H9 (cell line): ENCODE data around the gene OVCH2. TPM values are rescaled to one million over a fixed set of nuclear protein-coding genes. Genes with fewer than 3 reads are reported as not detected.

Source experiments
- DNase-seq: peaks from one replicate; pipeline ENCODE4 v3.0.0-alpha.2; 2017
- H2AFZ ChIP-seq: one replicate; pipeline ENCODE4 v1.6.1; 2013; ENCODE audit warnings: mild to moderate bottlenecking, low read length, control low read depth, moderate library complexity
- H2AK5ac ChIP-seq: 2 replicates; pipeline ENCODE4 v1.6.1; 2013; ENCODE audit warnings: low read length, control low read depth, mixed read lengths; ENCODE audit not compliant: insufficient read length
- H2BK120ac ChIP-seq: one replicate; pipeline ENCODE4 v1.6.1; 2013; ENCODE audit warnings: low read depth, mild to moderate bottlenecking, low read length, control low read depth, inconsistent platforms; ENCODE audit not compliant: poor library complexity, severe bottlenecking
- H2BK12ac ChIP-seq: 2 replicates; pipeline ENCODE4 v1.6.1; 2013; ENCODE audit warnings: low read length, control low read depth, mixed read lengths, low read depth; ENCODE audit not compliant: insufficient read length
- H2BK15ac ChIP-seq: 2 replicates; pipeline ENCODE4 v1.6.1; 2013; ENCODE audit warnings: low read depth, low read length, control low read depth
- H2BK20ac ChIP-seq: one replicate; pipeline ENCODE4 v1.6.1; 2013; ENCODE audit warnings: low read depth, mild to moderate bottlenecking, low read length, control low read depth, inconsistent platforms; ENCODE audit not compliant: poor library complexity, severe bottlenecking
- H2BK5ac ChIP-seq: 2 replicates; pipeline ENCODE4 v1.6.1; 2013; ENCODE audit warnings: low read length, control low read depth, mixed read lengths; ENCODE audit not compliant: insufficient read length
- H3K14ac ChIP-seq: 2 replicates; pipeline ENCODE4 v1.6.1; 2013; ENCODE audit warnings: low read length, control low read depth; ENCODE audit not compliant: insufficient read depth
- H3K18ac ChIP-seq: 2 replicates; pipeline ENCODE4 v1.6.1; 2013; ENCODE audit warnings: low read depth, mild to moderate bottlenecking, mixed read lengths, low read length, control low read depth; ENCODE audit not compliant: insufficient read length
- H3K23ac ChIP-seq: 2 replicates; pipeline ENCODE4 v1.6.1; 2013; ENCODE audit warnings: low read length, control low read depth, mixed read lengths, low read depth; ENCODE audit not compliant: insufficient read length
- H3K23me2 ChIP-seq: 2 replicates; pipeline ENCODE4 v1.6.1; 2013; ENCODE audit warnings: low read depth, mild to moderate bottlenecking, mixed read lengths, low read length, control low read depth; ENCODE audit not compliant: insufficient read length, poor library complexity, severe bottlenecking
- H3K27ac ChIP-seq: 2 replicates; pipeline ENCODE4 v1.5.1; 2013; ENCODE audit warnings: low read length, control low read depth, mixed read lengths, low read depth; ENCODE audit not compliant: insufficient read length
- H3K27me3 ChIP-seq: 2 replicates; pipeline ENCODE4 v1.6.1; 2013; ENCODE audit warnings: low read length, control low read depth, inconsistent platforms; ENCODE audit not compliant: insufficient read depth
- H3K4ac ChIP-seq: 2 replicates; pipeline ENCODE4 v1.6.1; 2013; ENCODE audit warnings: low read depth, mild to moderate bottlenecking, control low read depth, inconsistent platforms, low read length, moderate library complexity
- H3K4me1 ChIP-seq: 2 replicates; pipeline ENCODE4 v1.6.1; 2013; ENCODE audit warnings: low read length, control low read depth, inconsistent platforms; ENCODE audit not compliant: insufficient read depth
- H3K4me2 ChIP-seq: 2 replicates; pipeline ENCODE4 v1.6.1; 2013; ENCODE audit warnings: low read length, control low read depth, mixed read lengths; ENCODE audit not compliant: insufficient read length, insufficient read depth
- H3K56ac ChIP-seq: 2 replicates; pipeline ENCODE4 v1.6.1; 2013; ENCODE audit warnings: low read depth, mild to moderate bottlenecking, mixed read lengths, low read length, control low read depth; ENCODE audit not compliant: insufficient read length
- H3K79me1 ChIP-seq: 2 replicates; pipeline ENCODE4 v1.6.1; 2013; ENCODE audit warnings: low read depth, mild to moderate bottlenecking, moderate library complexity, low read length, control low read depth, inconsistent platforms; ENCODE audit not compliant: insufficient read depth, poor library complexity, severe bottlenecking
- H3K79me2 ChIP-seq: 2 replicates; pipeline ENCODE4 v1.6.1; 2013; ENCODE audit warnings: low read length, control low read depth, inconsistent platforms; ENCODE audit not compliant: insufficient read depth
- H3K9ac ChIP-seq: 2 replicates; pipeline ENCODE4 v1.6.1; 2013; ENCODE audit warnings: low read length, control low read depth, mixed read lengths; ENCODE audit not compliant: insufficient read length; ENCODE audit errors: extremely low read depth
- H3K9me3 ChIP-seq: one replicate; pipeline ENCODE4 v1.6.1; 2013; ENCODE audit warnings: low read depth, low read length, inconsistent platforms; ENCODE audit not compliant: control insufficient read depth
- H3T11ph ChIP-seq: one replicate; pipeline ENCODE4 v1.6.1; 2013; ENCODE audit warnings: mild to moderate bottlenecking, low read length, control low read depth, inconsistent platforms
- H4K20me1 ChIP-seq: one replicate; pipeline ENCODE4 v1.6.1; 2013; ENCODE audit not compliant: control insufficient read depth, insufficient read length, insufficient read depth
- H4K5ac ChIP-seq: 2 replicates; pipeline ENCODE4 v1.6.1; 2013; ENCODE audit warnings: low read depth, mild to moderate bottlenecking, mixed read lengths, low read length, control low read depth; ENCODE audit not compliant: insufficient read length
- H4K8ac ChIP-seq: replicated peaks from 2 replicates; pipeline ENCODE4 v1.6.1; 2013; ENCODE audit warnings: low read length, control low read depth, mixed read lengths, low read depth; ENCODE audit not compliant: insufficient read length
- H4K91ac ChIP-seq: 2 replicates; pipeline ENCODE4 v1.6.1; 2013; ENCODE audit warnings: low read depth, mild to moderate bottlenecking, moderate library complexity, mixed read lengths, low read length, control low read depth; ENCODE audit not compliant: insufficient read length
- H3K27ac Mint-ChIP-seq, 3 experiments: 2 replicates in 2 of 3; 3 replicates in 1 of 3; pipeline ENCODE4 v1.8.0; 2020 to 2021; ENCODE audit warnings: mixed read lengths in 3 of 3, mild to moderate bottlenecking in 1 of 3, moderate library complexity in 1 of 3
- H3K27me3 Mint-ChIP-seq: 2 replicates; pipeline ENCODE4 v1.8.0; 2021; ENCODE audit warnings: low read depth, mild to moderate bottlenecking, moderate library complexity, mixed read lengths
- H3K36me3 Mint-ChIP-seq, 3 experiments: 2 replicates in 2 of 3; 3 replicates in 1 of 3; pipeline ENCODE4 v1.8.0; 2020 to 2021; ENCODE audit warnings: low read depth in 3 of 3, mixed read lengths in 3 of 3; ENCODE audit not compliant: insufficient read depth in 1 of 3
- H3K4me1 Mint-ChIP-seq, 2 experiments: 2 replicates each; pipeline ENCODE4 v1.8.0; 2020; ENCODE audit warnings: mixed read lengths in 2 of 2
- H3K4me3 Mint-ChIP-seq, 2 experiments: 2 replicates in 1 of 2; 3 replicates in 1 of 2; pipeline ENCODE4 v1.8.0; 2020 to 2021; ENCODE audit warnings: mild to moderate bottlenecking in 2 of 2, mixed read lengths in 2 of 2, moderate library complexity in 1 of 2
- H3K9me3 Mint-ChIP-seq, 2 experiments: 2 replicates in 1 of 2; 3 replicates in 1 of 2; pipeline ENCODE4 v1.8.0; 2020; ENCODE audit warnings: mild to moderate bottlenecking in 2 of 2, mixed read lengths in 2 of 2, moderate library complexity in 1 of 2
- WGBS: extraction: QIAGEN DNeasy Blood & Tissue Kit; methylation state at CpG from one replicate; pipeline ENCODE4 v1.1.7; 2013; ENCODE audit warnings: missing lambda C conversion rate, low lambda C conversion rate, mixed read lengths; ENCODE audit not compliant: insufficient read length; ENCODE audit errors: extremely low coverage; 5-methylcytosine and 5-hydroxymethylcytosine counted together
- total RNA-seq: library from RNA; stranded (reverse); gene quantifications from 2 replicates; pipeline ENCODE4 v1.2.1, GENCODE V29; 2021
- TF ChIP-seq, protein P1 (sequence below): fragments of 200-600 bp; sonication (generic); conservative IDR thresholded peaks from 3 replicates; pipeline ENCODE4 v1.8.0; 2021; ENCODE audit warnings: antibody characterized with exemption, mild to moderate bottlenecking

Gene OVCH2
- total RNA-seq, 1 experiment from 2014 or later = 0.46 TPM

DNA sequence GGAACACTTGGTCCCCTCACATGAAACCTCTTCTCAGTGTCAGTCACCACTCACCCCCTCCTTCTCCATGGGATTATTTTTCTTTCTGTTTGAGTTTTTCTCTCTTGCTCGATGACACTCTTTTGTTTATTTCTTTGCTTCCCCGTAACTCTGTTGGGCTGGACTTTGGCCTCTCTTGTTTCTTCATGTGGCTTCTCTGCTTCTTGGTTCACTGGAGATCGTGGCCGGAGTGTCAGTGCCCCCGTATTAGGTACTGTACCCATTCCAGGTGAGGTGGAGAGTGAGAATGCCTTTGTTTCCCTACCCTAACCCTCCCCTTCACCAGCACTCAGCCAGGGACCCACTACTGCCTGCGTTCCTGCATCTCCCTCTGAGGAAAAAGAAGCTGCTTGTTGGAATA is 65.5 kb downstream of the OVCH2 start:
- Mint-ChIP-seq H3K27me3 (no peaks in the 10 kb centered on the region), H3K36me3 (peaks cover 0 to 22% (median 8%) of the 10 kb centered on the region in 3 experiments; a peak in 5 of 7 replicates), H3K4me1 (peaks cover 28 to 32% of the 10 kb centered on the region in 2 experiments), H3K4me3 (no peak overlapping the region), H3K9me3 (no peaks in the 10 kb centered on the region), H3K27ac (no peak overlapping the region)
- H2BK5ac ChIP-seq = no peak overlapping the region
- TF ChIP-seq, protein P1, sequence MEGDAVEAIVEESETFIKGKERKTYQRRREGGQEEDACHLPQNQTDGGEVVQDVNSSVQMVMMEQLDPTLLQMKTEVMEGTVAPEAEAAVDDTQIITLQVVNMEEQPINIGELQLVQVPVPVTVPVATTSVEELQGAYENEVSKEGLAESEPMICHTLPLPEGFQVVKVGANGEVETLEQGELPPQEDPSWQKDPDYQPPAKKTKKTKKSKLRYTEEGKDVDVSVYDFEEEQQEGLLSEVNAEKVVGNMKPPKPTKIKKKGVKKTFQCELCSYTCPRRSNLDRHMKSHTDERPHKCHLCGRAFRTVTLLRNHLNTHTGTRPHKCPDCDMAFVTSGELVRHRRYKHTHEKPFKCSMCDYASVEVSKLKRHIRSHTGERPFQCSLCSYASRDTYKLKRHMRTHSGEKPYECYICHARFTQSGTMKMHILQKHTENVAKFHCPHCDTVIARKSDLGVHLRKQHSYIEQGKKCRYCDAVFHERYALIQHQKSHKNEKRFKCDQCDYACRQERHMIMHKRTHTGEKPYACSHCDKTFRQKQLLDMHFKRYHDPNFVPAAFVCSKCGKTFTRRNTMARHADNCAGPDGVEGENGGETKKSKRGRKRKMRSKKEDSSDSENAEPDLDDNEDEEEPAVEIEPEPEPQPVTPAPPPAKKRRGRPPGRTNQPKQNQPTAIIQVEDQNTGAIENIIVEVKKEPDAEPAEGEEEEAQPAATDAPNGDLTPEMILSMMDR = no peak
- H4K20me1 ChIP-seq = no peaks in the 10 kb centered on the region
- H2AK5ac ChIP-seq = no peak overlapping the region
- H4K8ac ChIP-seq = no peak overlapping the region
- H3K23ac ChIP-seq = no peak overlapping the region
- no peak overlapping the region for H2AFZ ChIP-seq
- no peaks in the 10 kb centered on the region for H3K9me3 ChIP-seq
- no peak overlapping the region for H3T11ph ChIP-seq
- H4K91ac ChIP-seq = no peak overlapping the region
- no peaks in the 10 kb centered on the region for H3K27me3 ChIP-seq
- no peak overlapping the region for H3K56ac ChIP-seq
- no peak for DNase-seq
- no peak overlapping the region for H2BK120ac ChIP-seq
- no peaks in the 10 kb centered on the region for H3K79me2 ChIP-seq
- H3K27ac ChIP-seq = no peak overlapping the region
- H2BK12ac ChIP-seq = no peak overlapping the region
- no CpG with 5 or more reads among the region's 6 CpGs for WGBS
- H3K18ac ChIP-seq = no peak overlapping the region
- no peaks in the 10 kb centered on the region for H3K79me1 ChIP-seq
- no peak overlapping the region for H2BK15ac ChIP-seq
- no peaks in the 10 kb centered on the region for H3K4me1 ChIP-seq
- H3K14ac ChIP-seq = no peak overlapping the region
- H3K23me2 ChIP-seq = no peaks in the 10 kb centered on the region
- no peak overlapping the region for H3K9ac ChIP-seq
- no peak overlapping the region for H2BK20ac ChIP-seq
- no peak overlapping the region for H4K5ac ChIP-seq
- no peak overlapping the region for H3K4me2 ChIP-seq
- H3K4ac ChIP-seq = no peak overlapping the region
